ENCODE measurements around the gene AAGAB. TPM values are rescaled to one million over a fixed set of nuclear protein-coding genes. Genes with fewer than 3 reads are reported as not detected.
"Not testable (repeated sequence)": the region's sequence is repeated elsewhere in the genome, so short reads cannot be mapped to it uniquely, and the experiment has no call there.

Gene AAGAB
- total RNA-seq, 1 experiment from 2014 or later = 46.3 TPM

DNA sequence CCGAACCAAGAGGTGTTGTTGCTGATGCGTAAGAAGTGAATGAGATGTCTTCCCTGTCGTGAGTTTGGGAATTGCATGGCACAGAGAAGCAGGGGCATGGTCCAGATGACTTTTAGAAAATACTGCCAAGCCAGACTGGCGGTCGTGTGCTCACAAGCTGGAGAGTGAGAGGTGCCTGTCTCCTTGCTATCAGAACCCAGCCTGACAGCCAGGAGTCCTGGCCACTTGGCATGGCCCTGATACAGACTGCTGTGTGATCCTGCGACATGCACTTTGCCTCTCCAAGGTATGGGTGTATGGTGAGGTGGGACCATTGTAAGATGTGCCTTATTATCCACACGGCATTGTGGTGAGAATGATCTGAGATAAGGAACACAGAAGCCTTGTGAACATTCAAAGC, 96.1 kb downstream of the AAGAB start:
- Histone ChIP-seq H3K27ac (ENCODE audit: low read length) (no peak overlapping the region), H3K27me3 (ENCODE audit: low read length) (no peaks in the 10 kb centered on the region), H3K4me2 (ENCODE audit: low read depth, low read length, poor library complexity, severe bottlenecking) (no peak overlapping the region), H2AFZ (ENCODE audit: low read length) (no peak overlapping the region), H3K9me3 (ENCODE audit: low read length) (no peaks in the 10 kb centered on the region), H3K9ac (ENCODE audit: low read length) (no peak overlapping the region), H3K9me2 (replicated peaks; ENCODE audit: insufficient read depth, low read length) (no peaks in the 10 kb centered on the region), H3K79me2 (ENCODE audit: low read length) (no peaks in the 10 kb centered on the region), H4K20me1 (ENCODE audit: insufficient read depth, low read depth, low read length) (peaks cover 48% of the 10 kb centered on the region; the same call in 1 of the 2 replicates), H3K4me1 (ENCODE audit: low read length) (peaks cover 10% of the 10 kb centered on the region), H3K36me3 (ENCODE audit: insufficient read depth, low read length) (no peaks in the 10 kb centered on the region), H3K4me3 (ENCODE audit: low read length) (no peak overlapping the region)
- no peak for DNase-seq

DNA sequence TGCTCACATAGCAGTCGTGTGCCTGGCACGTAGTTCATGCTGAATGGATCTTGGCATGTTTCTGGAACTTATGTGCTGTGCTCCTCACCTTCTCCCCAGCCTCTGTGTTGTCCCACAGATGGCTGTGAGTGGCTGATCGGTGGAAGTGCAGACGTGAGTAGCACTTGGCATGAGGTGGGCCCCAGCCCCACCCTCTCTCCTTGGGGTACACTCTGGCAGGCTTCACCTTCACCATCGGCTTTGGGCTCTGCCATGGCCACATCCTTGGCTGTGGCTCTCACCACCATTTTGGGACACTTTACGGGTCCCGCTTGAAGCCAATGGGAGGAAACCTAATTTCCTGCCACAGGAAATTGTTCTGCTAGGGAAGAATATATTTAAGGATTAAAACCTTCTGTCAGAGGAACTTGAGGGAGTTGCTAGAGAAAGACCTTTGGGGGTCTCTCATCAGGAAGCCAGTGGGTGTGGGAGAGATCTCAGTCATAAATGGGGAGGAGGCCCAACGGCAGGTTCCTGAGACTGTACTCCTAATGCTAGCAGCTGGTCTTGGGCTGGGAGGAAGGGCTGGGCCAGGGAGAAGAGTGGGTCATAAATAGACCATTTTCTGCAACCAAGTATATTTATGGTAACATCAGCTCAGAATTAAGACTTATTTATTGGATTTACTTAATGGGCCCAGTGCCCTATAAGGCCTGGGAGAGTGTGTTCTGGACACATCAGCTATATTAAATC, 96.8 kb downstream of the AAGAB start:
- Histone ChIP-seq H3K27me3 (ENCODE audit: low read length) (no peaks in the 10 kb centered on the region), H3K79me2 (ENCODE audit: low read length) (no peaks in the 10 kb centered on the region), H3K4me1 (ENCODE audit: low read length) (peaks cover 14% of the 10 kb centered on the region), H3K4me3 (ENCODE audit: low read length) (no peak overlapping the region), H4K20me1 (ENCODE audit: insufficient read depth, low read depth, low read length) (peaks cover 47% of the 10 kb centered on the region; the same call in 1 of the 2 replicates), H3K4me2 (ENCODE audit: low read depth, low read length, poor library complexity, severe bottlenecking) (no peak overlapping the region), H2AFZ (ENCODE audit: low read length) (no peak overlapping the region), H3K9me3 (ENCODE audit: low read length) (no peaks in the 10 kb centered on the region), H3K9me2 (replicated peaks; ENCODE audit: insufficient read depth, low read length) (no peaks in the 10 kb centered on the region), H3K27ac (ENCODE audit: low read length) (no peak overlapping the region), H3K9ac (ENCODE audit: low read length) (no peak overlapping the region), H3K36me3 (ENCODE audit: insufficient read depth, low read length) (no peaks in the 10 kb centered on the region)
- no peak for DNase-seq

DNA sequence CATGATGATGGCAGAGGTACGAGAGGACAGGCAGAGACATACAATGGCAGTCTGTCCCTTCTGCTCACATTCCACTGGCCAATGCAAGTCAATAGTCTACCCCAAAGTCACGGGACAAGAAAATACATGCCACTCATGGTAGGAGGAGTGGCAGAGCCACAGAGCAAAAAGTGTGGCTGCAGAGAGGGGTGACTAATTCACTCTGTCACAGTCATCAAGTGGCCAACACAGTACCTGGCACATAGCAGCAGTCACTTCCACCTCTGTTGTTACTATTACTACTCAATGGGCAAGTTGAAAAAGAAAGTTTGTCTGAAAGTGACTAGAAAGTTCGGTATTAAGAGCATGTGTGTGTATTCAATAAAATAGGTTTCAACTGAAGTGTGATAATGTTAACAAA, 97.6 kb downstream of the AAGAB start:
- H3K27me3 ChIP-seq (ENCODE audit: low read length) = no peaks in the 10 kb centered on the region
- DNase-seq = no peak
- no peak overlapping the region for H3K27ac ChIP-seq (ENCODE audit: low read length)
- no peaks in the 10 kb centered on the region for H3K9me3 ChIP-seq (ENCODE audit: low read length)
- no peak overlapping the region for H2AFZ ChIP-seq (ENCODE audit: low read length)
- H3K9ac ChIP-seq (ENCODE audit: low read length) = no peak overlapping the region
- H3K36me3 ChIP-seq (ENCODE audit: insufficient read depth, low read length) = no peaks in the 10 kb centered on the region
- no peak overlapping the region for H3K4me3 ChIP-seq (ENCODE audit: low read length)
- peaks cover 51% of the 10 kb centered on the region; the same call in 1 of the 2 replicates for H4K20me1 ChIP-seq (ENCODE audit: insufficient read depth, low read depth, low read length)
- H3K79me2 ChIP-seq (ENCODE audit: low read length) = no peaks in the 10 kb centered on the region
- H3K4me1 ChIP-seq (ENCODE audit: low read length) = peaks cover 21% of the 10 kb centered on the region
- no peak overlapping the region for H3K4me2 ChIP-seq (ENCODE audit: low read depth, low read length, poor library complexity, severe bottlenecking)
- no peaks in the 10 kb centered on the region for H3K9me2 ChIP-seq (replicated peaks; ENCODE audit: insufficient read depth, low read length)

DNA sequence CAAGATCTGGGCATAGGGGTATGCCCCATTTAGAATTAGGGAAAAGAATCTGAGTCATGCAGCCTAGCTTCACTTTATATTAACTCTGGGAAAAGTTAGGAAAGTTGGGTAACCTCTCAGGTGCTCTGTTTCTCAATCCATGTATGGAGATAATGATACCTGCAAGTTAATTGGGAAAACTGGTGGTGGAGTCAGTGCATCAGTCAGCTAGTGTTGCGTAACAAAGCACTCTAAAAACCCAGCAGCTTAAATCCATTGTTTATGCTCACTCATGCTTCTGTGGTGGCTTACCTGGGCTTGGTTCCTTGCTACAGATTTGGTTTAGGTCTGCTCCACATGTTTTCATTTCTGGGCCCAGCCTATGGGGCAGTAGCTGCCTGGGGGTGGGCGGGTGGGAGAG, 98.0 kb downstream of the AAGAB start:
- H3K27me3 ChIP-seq (ENCODE audit: low read length) = no peaks in the 10 kb centered on the region
- H3K9me2 ChIP-seq (replicated peaks; ENCODE audit: insufficient read depth, low read length) = no peaks in the 10 kb centered on the region
- no peak overlapping the region for H2AFZ ChIP-seq (ENCODE audit: low read length)
- no peak overlapping the region for H3K27ac ChIP-seq (ENCODE audit: low read length)
- H3K36me3 ChIP-seq (ENCODE audit: insufficient read depth, low read length) = no peaks in the 10 kb centered on the region
- H3K9ac ChIP-seq (ENCODE audit: low read length) = no peak overlapping the region
- no peak overlapping the region for H3K4me3 ChIP-seq (ENCODE audit: low read length)
- peaks cover 49% of the 10 kb centered on the region; the same call in 1 of the 2 replicates for H4K20me1 ChIP-seq (ENCODE audit: insufficient read depth, low read depth, low read length)
- H3K9me3 ChIP-seq (ENCODE audit: low read length) = no peaks in the 10 kb centered on the region
- no peaks in the 10 kb centered on the region for H3K79me2 ChIP-seq (ENCODE audit: low read length)
- H3K4me2 ChIP-seq (ENCODE audit: low read depth, low read length, poor library complexity, severe bottlenecking) = no peak overlapping the region
- DNase-seq = no peak
- H3K4me1 ChIP-seq (ENCODE audit: low read length) = peaks cover 17% of the 10 kb centered on the region

DNA sequence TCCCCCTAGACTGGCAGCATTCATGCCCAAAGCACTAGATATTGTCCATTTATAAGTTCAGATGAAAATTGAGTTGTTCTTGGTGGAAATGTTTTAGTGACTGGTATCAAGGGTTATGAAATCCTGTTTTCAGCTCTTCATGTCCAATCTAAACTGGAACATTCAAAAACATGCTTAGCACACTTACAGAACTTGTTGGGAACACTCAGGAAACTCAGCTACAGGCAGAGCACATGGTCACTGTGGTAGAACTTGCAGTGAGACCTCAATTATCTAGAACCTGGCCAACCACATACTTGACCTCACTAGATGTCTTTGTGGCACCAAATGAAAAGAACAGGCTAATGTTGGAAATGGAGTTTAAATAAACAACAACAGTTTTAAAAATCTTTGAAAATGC, 100.2 kb downstream of the AAGAB start:
- Histone ChIP-seq H3K9ac (ENCODE audit: low read length) (no peak overlapping the region), H3K4me3 (ENCODE audit: low read length) (no peak overlapping the region)

DNA sequence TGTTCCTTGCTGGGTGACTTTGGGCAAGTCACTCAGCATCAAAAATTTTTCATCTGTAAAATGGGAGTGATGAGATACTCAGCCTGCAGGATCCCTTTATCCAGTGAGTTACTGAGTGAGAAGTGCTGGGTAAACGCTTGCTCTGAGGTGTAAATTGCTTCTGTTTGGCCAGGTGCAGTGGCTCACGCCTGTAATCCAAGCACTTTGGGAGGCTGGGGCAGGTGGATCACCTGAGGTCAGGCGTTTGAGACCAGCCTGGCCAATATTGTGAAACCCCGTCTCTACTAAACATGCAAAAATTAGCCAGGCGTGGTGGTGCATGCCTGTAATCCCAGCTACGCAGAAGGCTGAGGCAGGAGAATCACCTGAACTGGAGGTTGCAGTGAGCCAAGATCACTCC, 101.4 kb downstream of the AAGAB start:
- H3K9me3 ChIP-seq (ENCODE audit: low read length); H3K9me2 ChIP-seq (replicated peaks; ENCODE audit: insufficient read depth, low read length); H3K27ac ChIP-seq (ENCODE audit: low read length); H3K4me3 ChIP-seq (ENCODE audit: low read length); H2AFZ ChIP-seq (ENCODE audit: low read length); H3K4me2 ChIP-seq (ENCODE audit: low read depth, low read length, poor library complexity, severe bottlenecking); DNase-seq; H3K27me3 ChIP-seq (ENCODE audit: low read length); H3K36me3 ChIP-seq (ENCODE audit: insufficient read depth, low read length); H3K79me2 ChIP-seq (ENCODE audit: low read length); H3K9ac ChIP-seq (ENCODE audit: low read length): not testable (repeated sequence)
- peaks cover 12% of the 10 kb centered on the region for H3K4me1 ChIP-seq (ENCODE audit: low read length)
- H4K20me1 ChIP-seq (ENCODE audit: insufficient read depth, low read depth, low read length) = peaks cover 59% of the 10 kb centered on the region

More for the DNA sequence above, 100.2 kb downstream of the AAGAB start:
- Histone ChIP-seq H3K9me2 (replicated peaks; ENCODE audit: insufficient read depth, low read length) (no peaks in the 10 kb centered on the region), H2AFZ (ENCODE audit: low read length) (no peak overlapping the region), H3K27ac (ENCODE audit: low read length) (no peak overlapping the region), H3K4me2 (ENCODE audit: low read depth, low read length, poor library complexity, severe bottlenecking) (no peak overlapping the region), H3K36me3 (ENCODE audit: insufficient read depth, low read length) (no peaks in the 10 kb centered on the region), H3K79me2 (ENCODE audit: low read length) (no peaks in the 10 kb centered on the region), H4K20me1 (ENCODE audit: insufficient read depth, low read depth, low read length) (peaks cover 49% of the 10 kb centered on the region; the same call in 1 of the 2 replicates), H3K27me3 (ENCODE audit: low read length) (no peaks in the 10 kb centered on the region), H3K4me1 (ENCODE audit: low read length) (peaks cover 12% of the 10 kb centered on the region), H3K9me3 (ENCODE audit: low read length) (no peaks in the 10 kb centered on the region)
- DNase-seq = no peak

DNA sequence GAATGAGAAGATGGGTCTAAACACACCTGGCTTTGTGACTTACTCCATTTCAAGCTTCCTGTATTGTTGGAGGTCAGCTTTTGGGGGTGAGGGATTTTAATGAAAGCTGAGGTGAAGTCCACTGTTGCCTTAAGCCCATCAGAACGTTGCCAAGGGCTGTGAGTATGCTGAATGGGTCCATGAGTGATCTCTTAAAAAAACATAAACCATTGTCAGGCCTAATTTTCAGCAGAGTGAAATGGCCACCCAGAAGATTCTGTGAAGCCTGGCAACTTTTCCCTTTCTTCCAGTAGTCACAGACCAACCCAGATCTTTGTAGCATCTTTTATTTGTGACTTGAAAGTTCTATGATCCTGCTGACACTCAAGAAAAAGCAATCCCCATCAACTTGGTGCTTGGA, 102.0 kb downstream of the AAGAB start:
- Histone ChIP-seq H4K20me1 (ENCODE audit: insufficient read depth, low read depth, low read length) (peaks cover 61% of the 10 kb centered on the region), H3K9me2 (replicated peaks; ENCODE audit: insufficient read depth, low read length) (no peaks in the 10 kb centered on the region), H3K4me3 (ENCODE audit: low read length) (no peak overlapping the region), H3K27ac (ENCODE audit: low read length) (no peak overlapping the region), H3K36me3 (ENCODE audit: insufficient read depth, low read length) (no peaks in the 10 kb centered on the region), H3K4me2 (ENCODE audit: low read depth, low read length, poor library complexity, severe bottlenecking) (no peak overlapping the region), H3K9me3 (ENCODE audit: low read length) (no peaks in the 10 kb centered on the region), H3K9ac (ENCODE audit: low read length) (no peak overlapping the region), H3K4me1 (ENCODE audit: low read length) (peaks cover 12% of the 10 kb centered on the region), H3K79me2 (ENCODE audit: low read length) (no peaks in the 10 kb centered on the region), H2AFZ (ENCODE audit: low read length) (no peak overlapping the region), H3K27me3 (ENCODE audit: low read length) (no peaks in the 10 kb centered on the region)
- no peak for DNase-seq
